Tibial nerve (tissue), 4 donors: ENCODE data around the gene TGM3. TPM values are rescaled to one million over a fixed set of nuclear protein-coding genes. Genes with fewer than 3 reads are reported as not detected.

ENCODE experiments used
- DNase-seq, 2 donors: peaks; one replicate each; pipeline ENCODE4 v3.0.0-alpha.2; 2019; ENCODE audit warnings: low spot score in 2 of 2
- H3K27ac ChIP-seq, 4 donors: fragments of 200-600 bp; sonication (generic) in 3 of 4; one replicate each; pipeline ENCODE4 v1.5.1; 2017 to 2019; ENCODE audit warnings: mild to moderate bottlenecking in 1 of 4
- H3K27me3 ChIP-seq, 2 donors: fragments of 200-600 bp; sonication (generic) in 1 of 2; one replicate each; pipeline versions ENCODE4 v1.5.1 to v1.6.0; 2017 to 2019
- H3K36me3 ChIP-seq, 3 donors: fragments of 200-600 bp; sonication (generic); one replicate each; pipeline ENCODE4 v1.5.1; 2018 to 2019
- H3K4me1 ChIP-seq, 4 donors: fragments of 200-600 bp; sonication (generic) in 3 of 4; one replicate each; pipeline ENCODE4 v1.5.1; 2017 to 2019
- H3K4me3 ChIP-seq, 4 donors: fragments of 200-600 bp; sonication (generic) in 3 of 4; one replicate each; pipeline ENCODE4 v1.5.1; 2017 to 2019; ENCODE audit warnings: mild to moderate bottlenecking in 1 of 4, moderate library complexity in 1 of 4
- H3K9me3 ChIP-seq, 4 donors: fragments of 200-600 bp; sonication (generic) in 3 of 4; one replicate each; pipeline ENCODE4 v1.5.1; 2017 to 2019
- CTCF ChIP-seq, 5 experiments: fragments of 200-600 bp in 3 of 5; fragments of 450-650 bp in 2 of 5; sonication (generic) in 3 of 5; IDR thresholded peaks; one replicate each; pipeline ENCODE4 v1.5.1; 2016 to 2019; ENCODE audit warnings: antibody characterized with exemption in 5 of 5, mild to moderate bottlenecking in 3 of 5, moderate library complexity in 2 of 5
- EP300 ChIP-seq, 2 donors: sonication (generic); formaldehyde crosslinking; IDR thresholded peaks; one replicate each; pipeline ENCODE4 v1.6.1; 2017; ENCODE audit warnings: antibody characterized with exemption in 2 of 2, mild to moderate bottlenecking in 1 of 2
- POLR2A ChIP-seq, 2 donors: fragments of 450-650 bp; IDR thresholded peaks; one replicate each; pipeline ENCODE4 v1.6.1; 2017; ENCODE audit warnings: antibody characterized with exemption in 2 of 2, mild to moderate bottlenecking in 2 of 2, moderate library complexity in 2 of 2
- WGBS, 2 donors: methylation state at CpG; one replicate each; pipeline ENCODE4 v1.1.5; 2018; 5-methylcytosine and 5-hydroxymethylcytosine counted together
- total RNA-seq, 4 donors: library from RNA; depleted of rRNA; stranded (reverse); fragments of >200 nt; gene quantifications; one replicate each; pipeline ENCODE4 v1.1.0, GENCODE V29; 2016

TGM3 gene
- total RNA-seq, 4 donors from 2014 or later: not detected

- Histone ChIP-seq H3K36me3 (no peaks in the 10 kb centered on the region), H3K9me3 (peaks cover 0 to 4% (median 0%) of the 10 kb centered on the region in 4 donors), H3K4me3 (no peak overlapping the region), H3K27ac (no peak overlapping the region), H3K4me1 (no peaks in the 10 kb centered on the region), H3K27me3 (no peaks in the 10 kb centered on the region)
- no peak for DNase-seq
- 91 to 92% methylated on average over 7 of the region's 7 CpGs for WGBS, 2 donors
- TF ChIP-seq EP300 (IDR thresholded peaks at IDR 0.05) (no peak), POLR2A (IDR thresholded peaks at IDR 0.05) (no peak), CTCF (IDR thresholded peaks at IDR 0.05) (no peak)
These were observed 22.0 kb upstream of the TGM3 start for GRCh38 chr20:2273634-2274302.

- WGBS, 2 donors: 60 to 69% methylated on average over 1 of the region's 1 CpG
- Histone ChIP-seq H3K4me1 (no peaks in the 10 kb centered on the region), H3K27me3 (no peaks in the 10 kb centered on the region), H3K27ac (no peak overlapping the region), H3K9me3 (peaks cover 0 to 5% (median 0%) of the 10 kb centered on the region in 4 donors), H3K4me3 (no peak overlapping the region), H3K36me3 (no peaks in the 10 kb centered on the region)
- TF ChIP-seq CTCF (IDR thresholded peaks at IDR 0.05) (no peak), POLR2A (IDR thresholded peaks at IDR 0.05) (no peak), EP300 (IDR thresholded peaks at IDR 0.05) (no peak)
- no peak for DNase-seq
These were observed 19.8 kb upstream of the TGM3 start for GRCh38 chr20:2276015-2276414.

GRCh38 chr20:2279253-2279779 is 16.5 kb upstream of the TGM3 start:
- no peaks in the 10 kb centered on the region for H3K27me3 ChIP-seq
- DNase-seq: no peak
- H3K27ac ChIP-seq: no peak overlapping the region
- H3K4me1 ChIP-seq: no peaks in the 10 kb centered on the region
- 57 to 70% methylated on average over 5 of the region's 5 CpGs for WGBS, 2 donors
- H3K36me3 ChIP-seq: no peaks in the 10 kb centered on the region
- H3K4me3 ChIP-seq: no peak overlapping the region
- H3K9me3 ChIP-seq: peaks cover 0 to 5% (median 0%) of the 10 kb centered on the region in 4 donors
- no peak for TF ChIP-seq CTCF (IDR thresholded peaks at IDR 0.05)
- no peak for TF ChIP-seq POLR2A (IDR thresholded peaks at IDR 0.05)
- TF ChIP-seq EP300 (IDR thresholded peaks at IDR 0.05): no peak

GRCh38 chr20:2280082-2280481 is 15.7 kb upstream of the TGM3 start:
- Histone ChIP-seq H3K4me3 (no peak overlapping the region), H3K9me3 (peaks cover 0 to 5% (median 0%) of the 10 kb centered on the region in 4 donors), H3K36me3 (no peaks in the 10 kb centered on the region), H3K27me3 (no peaks in the 10 kb centered on the region), H3K4me1 (no peaks in the 10 kb centered on the region), H3K27ac (no peak overlapping the region)
- no peak for TF ChIP-seq POLR2A (IDR thresholded peaks at IDR 0.05)
- TF ChIP-seq EP300 (IDR thresholded peaks at IDR 0.05): no peak
- TF ChIP-seq CTCF (IDR thresholded peaks at IDR 0.05): no peak
- 57 to 62% methylated on average over 6 of the region's 6 CpGs for WGBS, 2 donors
- DNase-seq: no peak

GRCh38 chr20:2281563-2281962 is 14.2 kb upstream of the TGM3 start:
- H3K4me1 ChIP-seq: no peaks in the 10 kb centered on the region
- 83 to 85% methylated on average over 3 of the region's 3 CpGs for WGBS, 2 donors
- no peak overlapping the region for H3K4me3 ChIP-seq
- no peak overlapping the region for H3K27ac ChIP-seq
- no peaks in the 10 kb centered on the region for H3K36me3 ChIP-seq
- no peak for DNase-seq
- peaks cover 0 to 5% (median 0%) of the 10 kb centered on the region in 4 donors for H3K9me3 ChIP-seq
- H3K27me3 ChIP-seq: no peaks in the 10 kb centered on the region
- TF ChIP-seq CTCF (IDR thresholded peaks at IDR 0.05) (no peak), POLR2A (IDR thresholded peaks at IDR 0.05) (no peak), EP300 (IDR thresholded peaks at IDR 0.05) (no peak)
